Esophagus muscularis mucosa (tissue), 4 donors: ENCODE data around the gene CCDC51. TPM values are rescaled to one million over a fixed set of nuclear protein-coding genes. Genes with fewer than 3 reads are reported as not detected.
A peak's percentile ranks its signal among the peaks of the same experiment; 100 is the strongest.

Experiments
- DNase-seq: peaks from one replicate; pipeline ENCODE4 v3.0.0-alpha.2; 2017; ENCODE audit errors: extremely low spot score
- H3K27ac ChIP-seq, 4 donors: fragments of 200-600 bp; sonication (generic); replicated peaks in 1 of 4; 1 replicate in 3 of 4; 2 replicates in 1 of 4; pipeline ENCODE4 v1.5.1; 2016 to 2019; ENCODE audit warnings: mild to moderate bottlenecking in 1 of 4
- H3K27me3 ChIP-seq, 4 donors: fragments of 200-600 bp; sonication (generic); one replicate each; pipeline versions ENCODE4 v1.5.1 to v1.6.0; 2016 to 2019
- H3K36me3 ChIP-seq, 4 donors: fragments of 200-600 bp; sonication (generic); one replicate each; pipeline ENCODE4 v1.5.1; 2016 to 2019
- H3K4me1 ChIP-seq, 4 donors: fragments of 200-600 bp; sonication (generic); one replicate each; pipeline ENCODE4 v1.5.1; 2016 to 2019
- H3K4me3 ChIP-seq, 4 donors: fragments of 200-600 bp; sonication (generic); 1 replicate in 2 of 4; 2 replicates in 2 of 4; pipeline ENCODE4 v1.5.1; 2016 to 2019; ENCODE audit warnings: mild to moderate bottlenecking in 4 of 4, moderate library complexity in 1 of 4
- H3K9me3 ChIP-seq, 4 donors: fragments of 200-600 bp; sonication (generic); 1 replicate in 3 of 4; 2 replicates in 1 of 4; pipeline ENCODE4 v1.5.1; 2016 to 2019
- EP300 ChIP-seq: sonication (generic); formaldehyde crosslinking; IDR thresholded peaks from one replicate; pipeline ENCODE4 v1.6.1; 2017; ENCODE audit warnings: antibody characterized with exemption
- POLR2A ChIP-seq: fragments of 450-650 bp; IDR thresholded peaks from one replicate; pipeline ENCODE4 v1.6.1; 2017; ENCODE audit warnings: antibody characterized with exemption, moderate library complexity, mild to moderate bottlenecking, low read depth
- POLR2AphosphoS5 ChIP-seq, 2 donors: sonication (generic); formaldehyde crosslinking; IDR thresholded peaks; one replicate each; pipeline ENCODE4 v1.6.1; 2017; ENCODE audit warnings: antibody characterized with exemption in 2 of 2
- WGBS: methylation state at CpG from one replicate; pipeline ENCODE4 v1.1.5; 2018; 5-methylcytosine and 5-hydroxymethylcytosine counted together
- intact Hi-C: fragments of 100-400 bp; cut with DNase I; formaldehyde crosslinking; loops from one replicate; pipeline ENCODE4 v1.15.1; 2023
- total RNA-seq, 4 donors: library from RNA; depleted of rRNA; stranded (reverse); fragments of >200 nt; gene quantifications; one replicate each; pipeline versions ENCODE4 v1.1.0 to v1.2.1, GENCODE V29; 2016
- TF ChIP-seq, protein P1 (sequence below), 3 experiments: fragments of 200-600 bp in 2 of 3; fragments of 450-650 bp in 1 of 3; sonication (generic) in 2 of 3; IDR thresholded peaks; one replicate each; pipeline ENCODE4 v1.5.1; 2017 to 2019; ENCODE audit warnings: antibody characterized with exemption in 3 of 3, mild to moderate bottlenecking in 2 of 3, moderate library complexity in 1 of 3

Gene CCDC51
- total RNA-seq, 4 donors from 2014 or later = 15.6 to 26.6 (median 23.0) TPM

GRCh38 chr3:48417529-48418108 lies 22.3 kb downstream of the CCDC51 start:
- peaks cover 75 to 100% (median 88%) of the 10 kb centered on the region in 4 donors for H3K36me3 ChIP-seq
- H3K27me3 ChIP-seq = no peaks in the 10 kb centered on the region
- intact Hi-C loops = no loop called here
- no peaks in the 10 kb centered on the region for H3K9me3 ChIP-seq
- WGBS = 93% methylated on average over 3 of the region's 14 CpGs
- peaks cover 3 to 33% (median 25%) of the 10 kb centered on the region in 4 donors for H3K4me1 ChIP-seq
- no peak for TF ChIP-seq POLR2AphosphoS5 (IDR thresholded peaks at IDR 0.05)
- no peak for TF ChIP-seq EP300
- TF ChIP-seq, protein P1, sequence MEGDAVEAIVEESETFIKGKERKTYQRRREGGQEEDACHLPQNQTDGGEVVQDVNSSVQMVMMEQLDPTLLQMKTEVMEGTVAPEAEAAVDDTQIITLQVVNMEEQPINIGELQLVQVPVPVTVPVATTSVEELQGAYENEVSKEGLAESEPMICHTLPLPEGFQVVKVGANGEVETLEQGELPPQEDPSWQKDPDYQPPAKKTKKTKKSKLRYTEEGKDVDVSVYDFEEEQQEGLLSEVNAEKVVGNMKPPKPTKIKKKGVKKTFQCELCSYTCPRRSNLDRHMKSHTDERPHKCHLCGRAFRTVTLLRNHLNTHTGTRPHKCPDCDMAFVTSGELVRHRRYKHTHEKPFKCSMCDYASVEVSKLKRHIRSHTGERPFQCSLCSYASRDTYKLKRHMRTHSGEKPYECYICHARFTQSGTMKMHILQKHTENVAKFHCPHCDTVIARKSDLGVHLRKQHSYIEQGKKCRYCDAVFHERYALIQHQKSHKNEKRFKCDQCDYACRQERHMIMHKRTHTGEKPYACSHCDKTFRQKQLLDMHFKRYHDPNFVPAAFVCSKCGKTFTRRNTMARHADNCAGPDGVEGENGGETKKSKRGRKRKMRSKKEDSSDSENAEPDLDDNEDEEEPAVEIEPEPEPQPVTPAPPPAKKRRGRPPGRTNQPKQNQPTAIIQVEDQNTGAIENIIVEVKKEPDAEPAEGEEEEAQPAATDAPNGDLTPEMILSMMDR (IDR thresholded peaks at IDR 0.05) = no peak
- no peak for TF ChIP-seq POLR2A
- no peak overlapping the region for H3K4me3 ChIP-seq
- H3K27ac ChIP-seq = no peak overlapping the region
- DNase-seq = no peak

- Histone ChIP-seq H3K27me3 (no peaks in the 10 kb centered on the region), H3K4me3 (no peak overlapping the region), H3K36me3 (peaks cover 85 to 100% (median 94%) of the 10 kb centered on the region in 4 donors), H3K27ac (no peak overlapping the region), H3K4me1 (peaks cover 2 to 23% (median 16%) of the 10 kb centered on the region in 4 donors), H3K9me3 (no peaks in the 10 kb centered on the region)
- intact Hi-C loops = no loop called here
- no peak for DNase-seq
- TF ChIP-seq POLR2A (no peak), EP300 (no peak), POLR2AphosphoS5 (IDR thresholded peaks at IDR 0.05) (no peak)
- TF ChIP-seq, protein P1 (IDR thresholded peaks at IDR 0.05) = no peak
- 91% methylated on average over 4 of the region's 4 CpGs for WGBS
Measured at GRCh38 chr3:48416546-48416945, 23.4 kb downstream of the CCDC51 start.

- WGBS = 93% methylated on average over 14 of the region's 14 CpGs
- no peak overlapping the region for H3K27ac ChIP-seq
- peaks cover 90 to 100% (median 97%) of the 10 kb centered on the region in 4 donors for H3K36me3 ChIP-seq
- no peaks in the 10 kb centered on the region for H3K27me3 ChIP-seq
- TF ChIP-seq EP300 (no peak), POLR2A (no peak), POLR2AphosphoS5 (IDR thresholded peaks at IDR 0.05) (no peak)
- TF ChIP-seq, protein P1 (IDR thresholded peaks at IDR 0.05) = no peak
- no peaks in the 10 kb centered on the region for H3K9me3 ChIP-seq
- DNase-seq = no peak
- no peak overlapping the region for H3K4me3 ChIP-seq
- intact Hi-C loops = no loop called here
- peaks cover 0 to 19% (median 15%) of the 10 kb centered on the region in 4 donors for H3K4me1 ChIP-seq
Measured at GRCh38 chr3:48416091-48416505, 23.8 kb downstream of the CCDC51 start.

DNA sequence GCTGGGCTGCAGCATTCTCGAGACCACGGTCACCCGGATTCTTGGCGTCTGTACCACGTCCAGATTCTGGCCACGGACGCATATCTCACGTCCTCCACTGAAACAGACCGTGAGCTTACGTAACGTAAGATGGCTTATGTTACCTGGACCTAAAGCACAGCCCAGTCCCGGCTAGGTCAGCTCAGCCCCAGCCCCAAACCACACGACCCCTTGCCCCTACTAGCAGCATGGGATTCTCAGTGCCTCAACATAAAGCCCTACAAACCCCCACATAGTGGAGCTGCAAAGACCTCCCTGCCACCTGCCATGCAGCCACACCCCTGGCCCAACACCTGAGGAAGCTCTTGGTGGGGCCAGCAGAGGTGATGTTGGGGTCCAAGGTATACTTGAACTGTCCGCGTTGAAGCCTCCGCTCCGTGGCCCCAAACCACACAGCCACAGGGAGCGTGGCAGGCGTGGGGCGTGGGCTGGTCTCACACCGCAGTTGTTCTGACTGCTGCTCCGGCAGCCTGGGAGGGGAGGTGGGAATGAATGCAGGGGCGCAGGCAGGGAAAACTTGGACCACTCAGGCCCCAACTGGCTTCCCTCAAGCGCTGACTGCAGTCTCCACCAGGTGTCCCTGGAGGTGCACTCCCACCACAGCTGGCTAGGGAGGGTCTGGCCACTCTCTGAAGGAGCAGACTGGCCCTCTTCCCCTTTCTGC lies 24.5 kb downstream of the CCDC51 start:
- H3K4me3 ChIP-seq = no peak overlapping the region
- no peaks in the 10 kb centered on the region for H3K27me3 ChIP-seq
- H3K9me3 ChIP-seq = no peaks in the 10 kb centered on the region
- DNase-seq = no peak
- intact Hi-C loops = no loop called here
- 84% methylated on average over 12 of the region's 24 CpGs for WGBS
- TF ChIP-seq POLR2AphosphoS5 (IDR thresholded peaks at IDR 0.05) (no peak), POLR2A (no peak), EP300 (no peak)
- TF ChIP-seq, protein P1 (IDR thresholded peaks at IDR 0.05) = no peak
- H3K36me3 ChIP-seq = peaks cover 93 to 100% (median 100%) of the 10 kb centered on the region in 4 donors
- H3K4me1 ChIP-seq = peaks cover 0 to 17% (median 14%) of the 10 kb centered on the region in 4 donors
- peak overlapping the region in 3 of 4 donors; percentile 27 to 49 (median 38) for H3K27ac ChIP-seq
